GM23338 (cell line): ENCODE measurements around the gene OR5H14. TPM values are rescaled to one million over a fixed set of nuclear protein-coding genes. Genes with fewer than 3 reads are reported as not detected.

ENCODE experiments used
- ATAC-seq: fragments of 200-7000 bp; cut with Tn5 transposase; 3 replicates; pipeline ENCODE4 v1.9.1; 2020
- DNase-seq: peaks from one replicate; pipeline ENCODE4 v3.0.0-alpha.2; 2015; ENCODE audit warnings: low spot score
- H2AFZ ChIP-seq: fragments of 200-600 bp; sonication (generic); 2 replicates; pipeline ENCODE4 v1.8.0; 2016; ENCODE audit warnings: antibody characterized with exemption, mild to moderate bottlenecking, moderate library complexity
- H3F3A ChIP-seq: fragments of 200-600 bp; sonication (generic); replicated peaks from 2 replicates; pipeline ENCODE4 v1.8.0; 2017; ENCODE audit warnings: antibody characterized with exemption, mixed run types, low read depth
- H3K27ac ChIP-seq: fragments of 200-600 bp; sonication (generic); 2 replicates; pipeline ENCODE4 v1.6.1; 2016; ENCODE audit warnings: low read depth
- H3K27me3 ChIP-seq: fragments of 200-600 bp; sonication (generic); 2 replicates; pipeline ENCODE4 v1.8.0; 2016; ENCODE audit warnings: mild to moderate bottlenecking, mixed run types, moderate library complexity; ENCODE audit not compliant: insufficient read depth
- H3K36me3 ChIP-seq: fragments of 200-600 bp; sonication (generic); 2 replicates; pipeline ENCODE4 v1.8.0; 2016; ENCODE audit warnings: mild to moderate bottlenecking; ENCODE audit not compliant: insufficient read depth
- H3K4me1 ChIP-seq: fragments of 200-600 bp; sonication (generic); 2 replicates; pipeline ENCODE4 v1.8.0; 2016; ENCODE audit warnings: mild to moderate bottlenecking, moderate library complexity; ENCODE audit not compliant: insufficient read depth
- H3K4me2 ChIP-seq: fragments of 200-600 bp; sonication (generic); 2 replicates; pipeline ENCODE4 v1.7.1; 2017; ENCODE audit warnings: mixed run types
- H3K4me3 ChIP-seq: fragments of 200-600 bp; sonication (generic); 2 replicates; pipeline ENCODE4 v1.6.1; 2016; ENCODE audit warnings: mixed run types
- H3K79me2 ChIP-seq: fragments of 200-600 bp; sonication (generic); replicated peaks from 2 replicates; pipeline ENCODE4 v1.8.0; 2017; ENCODE audit warnings: mild to moderate bottlenecking; ENCODE audit not compliant: insufficient read depth
- H3K9me2 ChIP-seq: fragments of 200-600 bp; sonication (generic); 2 replicates; pipeline ENCODE4 v1.8.0; 2017; ENCODE audit not compliant: insufficient read depth
- H4K20me1 ChIP-seq: fragments of 200-600 bp; sonication (generic); replicated peaks from 2 replicates; pipeline ENCODE4 v1.8.0; 2017; ENCODE audit warnings: mild to moderate bottlenecking; ENCODE audit not compliant: insufficient read depth
- H3K27ac Mint-ChIP-seq: 2 replicates; pipeline ENCODE4 v1.8.0; 2020; ENCODE audit warnings: inconsistent platforms, mild to moderate bottlenecking, moderate library complexity, mixed read lengths
- H3K27me3 Mint-ChIP-seq: 3 replicates; pipeline ENCODE4 v1.8.0; 2022; ENCODE audit warnings: low read depth, mild to moderate bottlenecking, moderate library complexity, mixed read lengths, inconsistent platforms; ENCODE audit not compliant: insufficient read depth, poor library complexity
- H3K36me3 Mint-ChIP-seq: 3 replicates; pipeline ENCODE4 v1.8.0; 2021; ENCODE audit warnings: low read depth, mild to moderate bottlenecking, inconsistent platforms, moderate library complexity, mixed read lengths
- H3K4me1 Mint-ChIP-seq: 3 replicates; pipeline ENCODE4 v1.8.0; 2020; ENCODE audit warnings: mild to moderate bottlenecking, inconsistent platforms, mixed read lengths
- H3K4me3 Mint-ChIP-seq: 3 replicates; pipeline ENCODE4 v1.8.0; 2021; ENCODE audit warnings: moderate library complexity, mild to moderate bottlenecking, inconsistent platforms, mixed read lengths
- H3K9me3 Mint-ChIP-seq: 3 replicates; pipeline ENCODE4 v1.8.0; 2020; ENCODE audit warnings: moderate library complexity, mild to moderate bottlenecking, inconsistent platforms, mixed read lengths
- CREB1 ChIP-seq: fragments of 250-450 bp; sonication (Bioruptor Pico); IDR thresholded peaks from 2 replicates; pipeline ENCODE4 v1.5.0; 2020; ENCODE audit warnings: low read depth, mild to moderate bottlenecking, moderate library complexity
- EZH2 ChIP-seq: fragments of 200-600 bp; sonication (generic); IDR thresholded peaks from one replicate; pipeline ENCODE4 v1.8.0; 2017; ENCODE audit warnings: antibody characterized with exemption, mild to moderate bottlenecking, low read depth; ENCODE audit not compliant: unreplicated experiment
- EZH2phosphoT487 ChIP-seq: fragments of 200-600 bp; sonication (generic); IDR thresholded peaks from one replicate; pipeline ENCODE4 v1.8.1; 2018; ENCODE audit warnings: antibody characterized with exemption; ENCODE audit not compliant: unreplicated experiment
- JUNB ChIP-seq: IDR thresholded peaks from one replicate; pipeline ENCODE4 v1.6.1; 2016; ENCODE audit warnings: antibody characterized with exemption; ENCODE audit not compliant: unreplicated experiment
- NANOG ChIP-seq: IDR thresholded peaks from 2 replicates; pipeline ENCODE4 v1.6.1; 2016; ENCODE audit warnings: antibody characterized with exemption, borderline replicate concordance
- POLR2AphosphoS5 ChIP-seq: IDR thresholded peaks from 2 replicates; pipeline ENCODE4 v1.6.1; 2016; ENCODE audit warnings: antibody characterized with exemption, low read depth
- REST ChIP-seq: IDR thresholded peaks from one replicate; pipeline ENCODE4 v1.6.1; 2018; ENCODE audit warnings: antibody characterized with exemption; ENCODE audit not compliant: unreplicated experiment
- STAT1 ChIP-seq: IDR thresholded peaks from one replicate; pipeline ENCODE4 v1.6.1; 2016; ENCODE audit warnings: antibody characterized with exemption; ENCODE audit not compliant: unreplicated experiment
- ZNF114 ChIP-seq: fragments of 250-450 bp; sonication (Bioruptor Pico); IDR thresholded peaks from 2 replicates; pipeline ENCODE4 v1.5.0; 2020; ENCODE audit warnings: mild to moderate bottlenecking, moderate library complexity
- ZNF331 ChIP-seq: fragments of 250-450 bp; sonication (Bioruptor Pico); IDR thresholded peaks from 2 replicates; pipeline ENCODE4 v1.5.0; 2020; ENCODE audit warnings: low read depth, mild to moderate bottlenecking, moderate library complexity
- polyA plus RNA-seq: library from polyadenylated mRNA; unstranded; fragments of >200 nt; fragmentation: Nextera tagmentation; extraction: Ambion mirVana; gene quantifications from 2 replicates; pipeline ENCODE4 v1.2.1, GENCODE V29; 2016
- total RNA-seq: library from RNA; depleted of rRNA; stranded (reverse); fragments of >200 nt; shearing (Covaris generic); gene quantifications from 2 replicates; pipeline ENCODE4 v1.2.3, GENCODE V29; 2014
- TF ChIP-seq, protein P1 (sequence below): IDR thresholded peaks from 2 replicates; pipeline ENCODE4 v1.6.1; 2016; ENCODE audit warnings: antibody characterized with exemption
- TF ChIP-seq, protein P2 (sequence below), 2 experiments: fragments of 200-600 bp in 1 of 2; sonication (generic) in 1 of 2; conservative IDR thresholded peaks; 2 replicates each; pipeline versions ENCODE4 v1.5.1 to v1.6.1; 2016 to 2017; ENCODE audit warnings: antibody characterized with exemption in 2 of 2, low read depth in 2 of 2, mild to moderate bottlenecking in 2 of 2, moderate library complexity in 1 of 2

OR5H14 gene
- total and polyA plus RNA-seq, 2 experiments from 2014 or later: 0.05 TPM; not detected in 1

DNA sequence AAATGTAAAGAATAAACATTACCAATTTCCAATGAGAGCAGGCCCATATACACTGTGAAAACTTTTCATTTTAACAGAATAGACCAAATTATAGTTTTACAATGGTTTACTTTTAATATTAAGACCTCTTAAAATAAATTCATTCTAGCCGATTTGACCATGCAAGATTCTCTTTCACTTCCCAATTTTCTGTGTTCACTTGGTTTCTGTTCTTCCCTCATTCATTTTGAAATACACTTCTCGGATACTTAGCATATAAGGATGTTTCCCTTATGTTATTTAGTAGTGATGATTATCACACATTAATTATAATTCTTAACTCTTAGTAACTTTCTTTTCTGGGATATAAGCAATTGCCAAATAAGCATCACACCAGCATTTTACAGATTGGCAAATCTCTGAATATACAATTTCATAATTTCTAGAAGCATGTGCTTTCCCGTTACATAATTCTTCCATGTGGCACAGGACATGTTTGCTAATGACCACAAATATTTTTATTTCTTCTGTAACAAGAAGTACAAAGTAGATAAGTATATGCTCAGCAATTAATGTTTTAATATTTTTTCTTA, 33.1 kb downstream of the OR5H14 start (continued):
- TF ChIP-seq, protein P1, sequence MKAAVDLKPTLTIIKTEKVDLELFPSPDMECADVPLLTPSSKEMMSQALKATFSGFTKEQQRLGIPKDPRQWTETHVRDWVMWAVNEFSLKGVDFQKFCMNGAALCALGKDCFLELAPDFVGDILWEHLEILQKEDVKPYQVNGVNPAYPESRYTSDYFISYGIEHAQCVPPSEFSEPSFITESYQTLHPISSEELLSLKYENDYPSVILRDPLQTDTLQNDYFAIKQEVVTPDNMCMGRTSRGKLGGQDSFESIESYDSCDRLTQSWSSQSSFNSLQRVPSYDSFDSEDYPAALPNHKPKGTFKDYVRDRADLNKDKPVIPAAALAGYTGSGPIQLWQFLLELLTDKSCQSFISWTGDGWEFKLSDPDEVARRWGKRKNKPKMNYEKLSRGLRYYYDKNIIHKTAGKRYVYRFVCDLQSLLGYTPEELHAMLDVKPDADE: no peak
- TF ChIP-seq JUNB (no peak), NANOG (no peak), REST (no peak), ZNF114 (no peak), CREB1 (CRISPR knock-in tag) (no peak), EZH2 (no peak), STAT1 (no peak), POLR2AphosphoS5 (no peak), ZNF331 (CRISPR knock-in tag) (no peak)
- TF ChIP-seq, protein P2, sequence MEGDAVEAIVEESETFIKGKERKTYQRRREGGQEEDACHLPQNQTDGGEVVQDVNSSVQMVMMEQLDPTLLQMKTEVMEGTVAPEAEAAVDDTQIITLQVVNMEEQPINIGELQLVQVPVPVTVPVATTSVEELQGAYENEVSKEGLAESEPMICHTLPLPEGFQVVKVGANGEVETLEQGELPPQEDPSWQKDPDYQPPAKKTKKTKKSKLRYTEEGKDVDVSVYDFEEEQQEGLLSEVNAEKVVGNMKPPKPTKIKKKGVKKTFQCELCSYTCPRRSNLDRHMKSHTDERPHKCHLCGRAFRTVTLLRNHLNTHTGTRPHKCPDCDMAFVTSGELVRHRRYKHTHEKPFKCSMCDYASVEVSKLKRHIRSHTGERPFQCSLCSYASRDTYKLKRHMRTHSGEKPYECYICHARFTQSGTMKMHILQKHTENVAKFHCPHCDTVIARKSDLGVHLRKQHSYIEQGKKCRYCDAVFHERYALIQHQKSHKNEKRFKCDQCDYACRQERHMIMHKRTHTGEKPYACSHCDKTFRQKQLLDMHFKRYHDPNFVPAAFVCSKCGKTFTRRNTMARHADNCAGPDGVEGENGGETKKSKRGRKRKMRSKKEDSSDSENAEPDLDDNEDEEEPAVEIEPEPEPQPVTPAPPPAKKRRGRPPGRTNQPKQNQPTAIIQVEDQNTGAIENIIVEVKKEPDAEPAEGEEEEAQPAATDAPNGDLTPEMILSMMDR (conservative IDR thresholded peaks at IDR 0.05; ENCODE audit: low read depth in 2 of 2): no peak

- Histone ChIP-seq H3F3A (no peaks in the 10 kb centered on the region), H3K9me2 (no peaks in the 10 kb centered on the region), H3K36me3 (no peaks in the 10 kb centered on the region), H3K27ac (no peak overlapping the region; the same call in 1 of the 2 replicates), H3K79me2 (no peaks in the 10 kb centered on the region), H3K4me3 (no peak overlapping the region), H3K4me1 (peaks cover 20% of the 10 kb centered on the region), H3K27me3 (no peaks in the 10 kb centered on the region), H3K4me2 (no peak overlapping the region), H4K20me1 (no peaks in the 10 kb centered on the region), H2AFZ (no peak overlapping the region)
- Mint-ChIP-seq H3K4me1 (peaks cover 20% of the 10 kb centered on the region; the same call in 2 of the 3 replicates), H3K27ac (peak overlapping the region; percentile 57; the same call in 1 of the 2 replicates), H3K27me3 (peaks cover 2% of the 10 kb centered on the region), H3K9me3 (peaks cover 6% of the 10 kb centered on the region), H3K36me3 (peaks cover 6% of the 10 kb centered on the region; the same call in 2 of the 3 replicates), H3K4me3 (no peak overlapping the region)
- peak; percentile 69 for ATAC-seq
- peak; percentile 10 for DNase-seq
- TF ChIP-seq ZNF114: no peak
- TF ChIP-seq NANOG: peak; percentile 69; the same call in 1 of the 2 replicates
- TF ChIP-seq EZH2: no peak
- no peak for TF ChIP-seq ZNF331 (CRISPR knock-in tag)
- no peak for TF ChIP-seq EZH2phosphoT487
- TF ChIP-seq POLR2AphosphoS5: no peak
- TF ChIP-seq, protein P2 (conservative IDR thresholded peaks at IDR 0.05; ENCODE audit: low read depth in 2 of 2): no peak
- no peak for TF ChIP-seq STAT1
- no peak for TF ChIP-seq CREB1 (CRISPR knock-in tag)
- TF ChIP-seq, protein P1: no peak
- no peak for TF ChIP-seq REST
- TF ChIP-seq JUNB: no peak
Measured at GRCh38 chr3:98182196-98182595, 34.9 kb downstream of the OR5H14 start.
